Gastrocnemius medialis (tissue), 4 donors: ENCODE results near the gene PTPRM. TPM values are rescaled to one million over a fixed set of nuclear protein-coding genes. Genes with fewer than 3 reads are reported as not detected.
"Not testable (repeated sequence)": the region's sequence is repeated elsewhere in the genome, so short reads cannot be mapped to it uniquely, and the experiment has no call there.

Source experiments
- ATAC-seq, 2 donors: fragments of 150-250 bp; one replicate each; pipeline ENCODE4 v1.9.1; 2016
- DNase-seq, 2 donors: peaks; one replicate each; pipeline ENCODE4 v3.0.0-alpha.2; 2019
- H3K27ac ChIP-seq, 4 donors: fragments of 200-600 bp; sonication (generic); 1 replicate in 1 of 4; 2 replicates in 3 of 4; pipeline ENCODE4 v1.5.1; 2016 to 2018; ENCODE audit warnings: mild to moderate bottlenecking in 2 of 4, moderate library complexity in 1 of 4
- H3K27me3 ChIP-seq, 3 donors: fragments of 200-600 bp; sonication (generic) in 2 of 3; 1 replicate in 1 of 3; 2 replicates in 2 of 3; pipeline versions ENCODE4 v1.5.1 to v1.6.0; 2016 to 2019; ENCODE audit warnings: mild to moderate bottlenecking in 1 of 3, moderate library complexity in 1 of 3
- H3K36me3 ChIP-seq, 2 donors: fragments of 200-600 bp; sonication (generic) in 1 of 2; one replicate each; pipeline ENCODE4 v1.5.1; 2017 to 2018
- H3K4me1 ChIP-seq, 2 donors: fragments of 200-600 bp; sonication (generic) in 1 of 2; one replicate each; pipeline ENCODE4 v1.5.1; 2016 to 2017; ENCODE audit warnings: mild to moderate bottlenecking in 2 of 2
- H3K4me3 ChIP-seq, 4 donors: fragments of 200-600 bp; sonication (generic) in 3 of 4; 1 replicate in 1 of 4; 2 replicates in 3 of 4; pipeline ENCODE4 v1.5.1; 2016 to 2019; ENCODE audit warnings: mild to moderate bottlenecking in 2 of 4
- H3K9me3 ChIP-seq, 3 donors: fragments of 200-600 bp; sonication (generic) in 2 of 3; 1 replicate in 1 of 3; 2 replicates in 2 of 3; pipeline ENCODE4 v1.5.1; 2016 to 2019
- CTCF ChIP-seq, 5 experiments: fragments of 450-650 bp in 3 of 5; fragments of 200-600 bp in 2 of 5; sonication (generic) in 2 of 5; IDR thresholded peaks in 4 of 5; conservative IDR thresholded peaks in 1 of 5; 1 replicate in 4 of 5; 2 replicates in 1 of 5; pipeline ENCODE4 v1.5.1; 2016 to 2019; ENCODE audit warnings: antibody characterized with exemption in 5 of 5, mild to moderate bottlenecking in 3 of 5, moderate library complexity in 3 of 5
- POLR2A ChIP-seq, 2 donors: fragments of 450-650 bp; IDR thresholded peaks; one replicate each; pipeline ENCODE4 v1.6.1; 2017; ENCODE audit warnings: antibody characterized with exemption in 2 of 2, mild to moderate bottlenecking in 2 of 2, moderate library complexity in 2 of 2
- in situ Hi-C, 4 donors: fragments of 200-750 bp; cut with MboI; loops; one replicate each; pipeline versions ENCODE4 v1.15.0 to v1.8.0; 2017; ENCODE audit warnings: low sequenced_read_pairs in 4 of 4
- intact Hi-C: fragments of 100-400 bp; cut with DNase I; formaldehyde crosslinking; loops from one replicate; pipeline ENCODE4 v1.15.1; 2023; ENCODE audit warnings: low total_unique reads
- total RNA-seq, 4 donors: library from RNA; depleted of rRNA; stranded (reverse); fragments of >200 nt; gene quantifications; one replicate each; pipeline versions ENCODE4 v1.1.0 to v1.2.3, GENCODE V29; 2016

PTPRM gene
- total RNA-seq, 4 donors from 2014 or later = 52.6 to 79.3 (median 63.8) TPM

GRCh38 chr18:7730682-7731081 is 163.6 kb downstream of the PTPRM start:
- no peak for ATAC-seq
- in situ Hi-C loops = no loop called here
- no peak for TF ChIP-seq CTCF (IDR thresholded peaks at IDR 0.05 in 4 of 5, conservative IDR thresholded peaks at IDR 0.05 in 1 of 5)
- no peak for TF ChIP-seq POLR2A (IDR thresholded peaks at IDR 0.05)
- DNase-seq = no peak
- no peaks in the 10 kb centered on the region for H3K9me3 ChIP-seq
- H3K4me3 ChIP-seq = no peak overlapping the region
- no peak overlapping the region for H3K27ac ChIP-seq
- H3K4me1 ChIP-seq = peaks cover 24 to 31% of the 10 kb centered on the region in 2 donors
- H3K36me3 ChIP-seq = no peaks in the 10 kb centered on the region
- no peaks in the 10 kb centered on the region for H3K27me3 ChIP-seq
- intact Hi-C loops = no loop called here

GRCh38 chr18:7733642-7734041 is 166.5 kb downstream of the PTPRM start:
- Histone ChIP-seq H3K9me3 (no peaks in the 10 kb centered on the region), H3K27ac (no peak overlapping the region), H3K4me1 (peaks cover 0 to 3% of the 10 kb centered on the region in 2 donors), H3K36me3 (no peaks in the 10 kb centered on the region), H3K27me3 (no peaks in the 10 kb centered on the region), H3K4me3 (no peak overlapping the region)
- DNase-seq (no peak), ATAC-seq (no peak)
- TF ChIP-seq POLR2A (IDR thresholded peaks at IDR 0.05) (no peak), CTCF (IDR thresholded peaks at IDR 0.05 in 4 of 5, conservative IDR thresholded peaks at IDR 0.05 in 1 of 5) (no peak)
- intact Hi-C loops = no loop called here
- in situ Hi-C loops = no loop called here

GRCh38 chr18:7735196-7735595 is 168.1 kb downstream of the PTPRM start:
- DNase-seq = no peak
- no peak overlapping the region for H3K4me3 ChIP-seq
- peak in 1 of 2 donors; percentile 47 for ATAC-seq
- H3K4me1 ChIP-seq = peaks cover 0 to 3% of the 10 kb centered on the region in 2 donors
- no peaks in the 10 kb centered on the region for H3K9me3 ChIP-seq
- H3K36me3 ChIP-seq = no peaks in the 10 kb centered on the region
- in situ Hi-C loops = no loop called here
- no peaks in the 10 kb centered on the region for H3K27me3 ChIP-seq
- TF ChIP-seq POLR2A (IDR thresholded peaks at IDR 0.05) (no peak), CTCF (IDR thresholded peaks at IDR 0.05 in 4 of 5, conservative IDR thresholded peaks at IDR 0.05 in 1 of 5) (peak in 4 of 5 experiments; percentile 21 to 53 (median 35))
- H3K27ac ChIP-seq = peak overlapping the region in 1 of 4 donors; percentile 28
- intact Hi-C loops = no loop called here

GRCh38 chr18:7735626-7736175 is 168.6 kb downstream of the PTPRM start:
- in situ Hi-C loops = no loop called here
- DNase-seq (no peak), ATAC-seq (no peak)
- Histone ChIP-seq H3K9me3 (no peaks in the 10 kb centered on the region), H3K4me1 (peaks cover 0 to 3% of the 10 kb centered on the region in 2 donors), H3K36me3 (no peaks in the 10 kb centered on the region), H3K4me3 (no peak overlapping the region), H3K27ac (peak overlapping the region in 2 of 4 donors; percentile 16 to 28), H3K27me3 (no peaks in the 10 kb centered on the region)
- intact Hi-C loops = no loop called here
- TF ChIP-seq POLR2A (IDR thresholded peaks at IDR 0.05) (no peak), CTCF (IDR thresholded peaks at IDR 0.05 in 4 of 5, conservative IDR thresholded peaks at IDR 0.05 in 1 of 5) (no peak)

- H3K27ac ChIP-seq, ATAC-seq, intact Hi-C loops, H3K9me3 ChIP-seq, in situ Hi-C loops, DNase-seq, H3K36me3 ChIP-seq, H3K27me3 ChIP-seq, H3K4me3 ChIP-seq: not testable (repeated sequence)
- H3K4me1 ChIP-seq = peaks cover 3 to 12% of the 10 kb centered on the region in 2 donors
Measured at GRCh38 chr18:7736526-7736925, 169.4 kb downstream of the PTPRM start.
